22Rv1 (cell line): ENCODE measurements around the gene TIMELESS.

Experiments
- ZFX ChIP-seq: fragments of 450-650 bp; IDR thresholded peaks from 2 replicates; pipeline ENCODE4 v1.6.1; 2017; ENCODE audit warnings: antibody characterized with exemption, borderline replicate concordance
- TF ChIP-seq, protein P1 (sequence below): fragments of 450-650 bp; IDR thresholded peaks from 2 replicates; pipeline ENCODE4 v1.5.1; 2017; ENCODE audit warnings: mild to moderate bottlenecking

DNA sequence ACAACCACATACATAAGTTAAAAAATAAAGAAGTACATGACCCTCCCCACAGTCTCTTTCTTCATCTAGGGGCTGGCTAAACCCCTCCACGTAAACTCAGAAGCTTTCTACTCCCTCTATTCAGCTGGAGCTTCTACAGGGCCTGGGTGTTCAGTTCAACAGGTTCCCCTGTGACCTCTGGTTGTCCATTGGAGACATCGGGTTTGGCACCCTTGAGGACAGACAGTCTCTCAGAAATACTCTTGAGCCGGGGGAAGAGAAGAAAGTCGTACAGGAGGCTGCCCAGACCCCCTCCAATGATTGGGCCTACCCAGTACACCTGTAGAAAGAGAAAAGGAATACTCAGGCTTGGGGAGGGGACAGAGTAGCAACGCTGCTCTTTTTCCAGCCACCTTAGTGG is 1.9 kb upstream of the TIMELESS start:
- TF ChIP-seq, protein P1, sequence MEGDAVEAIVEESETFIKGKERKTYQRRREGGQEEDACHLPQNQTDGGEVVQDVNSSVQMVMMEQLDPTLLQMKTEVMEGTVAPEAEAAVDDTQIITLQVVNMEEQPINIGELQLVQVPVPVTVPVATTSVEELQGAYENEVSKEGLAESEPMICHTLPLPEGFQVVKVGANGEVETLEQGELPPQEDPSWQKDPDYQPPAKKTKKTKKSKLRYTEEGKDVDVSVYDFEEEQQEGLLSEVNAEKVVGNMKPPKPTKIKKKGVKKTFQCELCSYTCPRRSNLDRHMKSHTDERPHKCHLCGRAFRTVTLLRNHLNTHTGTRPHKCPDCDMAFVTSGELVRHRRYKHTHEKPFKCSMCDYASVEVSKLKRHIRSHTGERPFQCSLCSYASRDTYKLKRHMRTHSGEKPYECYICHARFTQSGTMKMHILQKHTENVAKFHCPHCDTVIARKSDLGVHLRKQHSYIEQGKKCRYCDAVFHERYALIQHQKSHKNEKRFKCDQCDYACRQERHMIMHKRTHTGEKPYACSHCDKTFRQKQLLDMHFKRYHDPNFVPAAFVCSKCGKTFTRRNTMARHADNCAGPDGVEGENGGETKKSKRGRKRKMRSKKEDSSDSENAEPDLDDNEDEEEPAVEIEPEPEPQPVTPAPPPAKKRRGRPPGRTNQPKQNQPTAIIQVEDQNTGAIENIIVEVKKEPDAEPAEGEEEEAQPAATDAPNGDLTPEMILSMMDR: no peak
- no peak for TF ChIP-seq ZFX
